ENCODE data around the gene CDHR3. TPM values are rescaled to one million over a fixed set of nuclear protein-coding genes. Genes with fewer than 3 reads are reported as not detected.

CDHR3 gene
- total RNA-seq, 1 donor from 2014 or later = 5.7 TPM

DNA sequence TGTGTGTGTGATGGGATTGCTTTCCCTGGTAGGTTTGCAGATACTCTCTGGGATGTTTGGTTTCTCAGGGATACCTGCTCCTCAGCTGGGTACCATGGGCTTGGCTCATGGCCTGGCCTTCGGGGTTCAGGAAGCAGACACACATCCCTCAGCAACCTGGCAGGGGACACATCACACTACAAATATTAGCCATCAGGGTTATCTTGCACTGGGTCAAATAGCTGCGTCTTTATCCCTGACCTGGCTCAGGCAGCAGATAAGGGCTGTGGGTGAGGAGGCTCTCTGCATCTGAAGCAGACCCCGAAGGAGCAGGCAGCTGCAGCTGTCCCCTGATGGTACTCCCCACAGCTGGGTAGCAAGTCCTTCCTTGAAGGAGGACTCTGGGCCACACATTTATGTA is 25.7 kb upstream of the CDHR3 start:
- no peaks in the 10 kb centered on the region for H3K9me3 ChIP-seq
- no peaks in the 10 kb centered on the region for H3K27me3 ChIP-seq
- H3K4me1 ChIP-seq = no peaks in the 10 kb centered on the region
- TF ChIP-seq, protein P1, sequence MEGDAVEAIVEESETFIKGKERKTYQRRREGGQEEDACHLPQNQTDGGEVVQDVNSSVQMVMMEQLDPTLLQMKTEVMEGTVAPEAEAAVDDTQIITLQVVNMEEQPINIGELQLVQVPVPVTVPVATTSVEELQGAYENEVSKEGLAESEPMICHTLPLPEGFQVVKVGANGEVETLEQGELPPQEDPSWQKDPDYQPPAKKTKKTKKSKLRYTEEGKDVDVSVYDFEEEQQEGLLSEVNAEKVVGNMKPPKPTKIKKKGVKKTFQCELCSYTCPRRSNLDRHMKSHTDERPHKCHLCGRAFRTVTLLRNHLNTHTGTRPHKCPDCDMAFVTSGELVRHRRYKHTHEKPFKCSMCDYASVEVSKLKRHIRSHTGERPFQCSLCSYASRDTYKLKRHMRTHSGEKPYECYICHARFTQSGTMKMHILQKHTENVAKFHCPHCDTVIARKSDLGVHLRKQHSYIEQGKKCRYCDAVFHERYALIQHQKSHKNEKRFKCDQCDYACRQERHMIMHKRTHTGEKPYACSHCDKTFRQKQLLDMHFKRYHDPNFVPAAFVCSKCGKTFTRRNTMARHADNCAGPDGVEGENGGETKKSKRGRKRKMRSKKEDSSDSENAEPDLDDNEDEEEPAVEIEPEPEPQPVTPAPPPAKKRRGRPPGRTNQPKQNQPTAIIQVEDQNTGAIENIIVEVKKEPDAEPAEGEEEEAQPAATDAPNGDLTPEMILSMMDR (IDR thresholded peaks at IDR 0.05) = no peak
- H3K4me3 ChIP-seq = no peak overlapping the region
- DNase-seq (ENCODE audit: low spot score in 2 of 2) = no peak
- H3K27ac ChIP-seq = no peak overlapping the region
- intact Hi-C loops (cut with DNase I) = no loop called here
- H3K36me3 ChIP-seq = no peaks in the 10 kb centered on the region

DNA sequence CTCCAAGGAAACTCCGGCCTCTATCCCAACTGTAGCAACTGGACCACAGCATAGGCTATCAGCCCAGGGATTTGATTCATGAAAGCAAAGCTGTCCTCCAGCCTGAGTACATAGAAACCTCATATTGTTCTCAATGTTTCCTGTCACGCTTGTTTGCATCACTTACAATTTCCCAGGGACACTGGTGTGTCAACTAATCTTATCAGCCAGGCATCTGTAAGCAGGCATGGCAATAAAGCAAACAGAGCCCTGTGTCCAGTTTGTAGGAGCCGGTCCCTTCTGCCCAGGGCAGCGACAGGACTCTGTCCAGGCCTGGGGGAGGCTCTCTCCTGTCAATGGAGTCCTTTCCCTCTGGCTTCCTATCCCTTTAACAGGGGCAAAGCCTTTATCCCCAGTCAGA is 23.0 kb upstream of the CDHR3 start:
- Histone ChIP-seq H3K4me1 (no peaks in the 10 kb centered on the region), H3K27me3 (no peaks in the 10 kb centered on the region), H3K9me3 (no peaks in the 10 kb centered on the region), H3K27ac (no peak overlapping the region), H3K36me3 (no peaks in the 10 kb centered on the region), H3K4me3 (no peak overlapping the region)
- DNase-seq (ENCODE audit: low spot score in 2 of 2) = no peak
- intact Hi-C loops (cut with DNase I) = no loop called here
- TF ChIP-seq, protein P1 (IDR thresholded peaks at IDR 0.05) = no peak

GRCh38 chr7:105941596-105941995 is 21.5 kb upstream of the CDHR3 start:
- no peaks in the 10 kb centered on the region for H3K4me1 ChIP-seq
- intact Hi-C loops (cut with DNase I) = no loop called here
- TF ChIP-seq, protein P1 (IDR thresholded peaks at IDR 0.05) = no peak

DNA sequence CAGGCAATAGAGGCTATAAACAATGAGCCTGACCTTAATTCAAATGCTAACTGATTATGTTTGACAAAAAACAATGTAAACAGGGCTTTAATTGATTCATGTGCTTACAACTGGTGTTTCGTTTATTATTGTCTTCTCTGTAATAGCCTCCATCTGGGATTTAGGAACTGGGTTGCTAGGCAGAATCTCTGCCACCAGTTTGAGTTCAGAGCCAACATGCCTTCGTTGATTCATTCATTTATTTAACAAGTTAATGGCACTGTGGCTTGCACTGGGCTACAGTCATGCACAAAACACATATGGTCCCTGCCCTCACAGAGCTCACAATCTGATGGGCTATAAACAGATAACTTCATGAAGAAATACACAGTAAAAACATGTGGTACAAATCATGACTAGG is 19.6 kb upstream of the CDHR3 start:
- intact Hi-C loops (cut with DNase I) = no loop called here
- no peaks in the 10 kb centered on the region for H3K9me3 ChIP-seq
- H3K4me1 ChIP-seq = no peaks in the 10 kb centered on the region

More at GRCh38 chr7:105941596-105941995, 21.5 kb upstream of the CDHR3 start:
- no peak overlapping the region for H3K4me3 ChIP-seq
- no peak for DNase-seq (ENCODE audit: low spot score in 2 of 2)
- no peaks in the 10 kb centered on the region for H3K36me3 ChIP-seq
- H3K9me3 ChIP-seq = no peaks in the 10 kb centered on the region
- no peak overlapping the region for H3K27ac ChIP-seq
- no peaks in the 10 kb centered on the region for H3K27me3 ChIP-seq

GRCh38 chr7:105945848-105946247 is 17.2 kb upstream of the CDHR3 start:
- TF ChIP-seq, protein P1 (IDR thresholded peaks at IDR 0.05) = no peak
- no peaks in the 10 kb centered on the region for H3K4me1 ChIP-seq
- no peak overlapping the region for H3K4me3 ChIP-seq
- no peak overlapping the region for H3K27ac ChIP-seq
- no peaks in the 10 kb centered on the region for H3K27me3 ChIP-seq
- H3K9me3 ChIP-seq = peaks cover 0 to under 1% of the 10 kb centered on the region in 2 donors
- intact Hi-C loops (cut with DNase I) = no loop called here
- DNase-seq (ENCODE audit: low spot score in 2 of 2) = no peak
- H3K36me3 ChIP-seq = no peaks in the 10 kb centered on the region

More for the DNA sequence above, 19.6 kb upstream of the CDHR3 start:
- no peak for DNase-seq (ENCODE audit: low spot score in 2 of 2)
- Histone ChIP-seq H3K27me3 (no peaks in the 10 kb centered on the region), H3K36me3 (no peaks in the 10 kb centered on the region), H3K27ac (no peak overlapping the region), H3K4me3 (no peak overlapping the region)
- TF ChIP-seq, protein P1 (IDR thresholded peaks at IDR 0.05) = no peak

GRCh38 chr7:105951597-105951996 is 11.5 kb upstream of the CDHR3 start:
- no peak overlapping the region for H3K27ac ChIP-seq
- H3K36me3 ChIP-seq = no peaks in the 10 kb centered on the region
- no peak for DNase-seq (ENCODE audit: low spot score in 2 of 2)
- intact Hi-C loops (cut with DNase I) = no loop called here
- H3K4me1 ChIP-seq = no peaks in the 10 kb centered on the region
- H3K9me3 ChIP-seq = peaks cover 0 to 25% of the 10 kb centered on the region in 2 donors
- no peaks in the 10 kb centered on the region for H3K27me3 ChIP-seq
- TF ChIP-seq, protein P1 (IDR thresholded peaks at IDR 0.05) = no peak
- H3K4me3 ChIP-seq = no peak overlapping the region
